ENCODE data around the gene NEB.

GRCh38 chr2:151525821-151526373 is 208.4 kb downstream of the NEB start:
- TF ChIP-seq EZH2phosphoT487 (IDR thresholded peaks at IDR 0.05; ENCODE audit: borderline replicate concordance, low read length) (no peak), CTCF (IDR thresholded peaks at IDR 0.05; ENCODE audit: low read depth, low read length, poor library complexity, severe bottlenecking) (no peak)
